Activated naive CD8-positive, alpha-beta T cell treated with anti-CD3 and anti-CD28 coated beads, Interleukin-2, amount 10 ng/mL, durations not matched to agents 7 days and 5 days (primary cell): ENCODE measurements around the gene CCDC40. TPM values are rescaled to one million over a fixed set of nuclear protein-coding genes. Genes with fewer than 3 reads are reported as not detected.

ENCODE experiments used
- ATAC-seq: fragments of 150-1000 bp; cut with Tn5 transposase; one replicate; pipeline ENCODE4 v1.10.0; 2021; ENCODE audit warnings: low read depth, moderate library complexity
- POLR2A ChIA-PET: fragments of 350-600 bp; sonication (Branson Sonifier 250); formaldehyde crosslinking; loops from one replicate; lab custom pipeline; 2021; ENCODE audit warnings: antibody characterized with exemption; lab: Charles Lee
- DNase-seq: peaks from one replicate; pipeline ENCODE4 v3.0.0; 2021
- H3K27ac Mint-ChIP-seq: one replicate; pipeline ENCODE4 v1.8.0; 2022; ENCODE audit warnings: mild to moderate bottlenecking, mixed read lengths
- H3K27me3 Mint-ChIP-seq: one replicate; pipeline ENCODE4 v1.8.0; 2022; ENCODE audit warnings: mild to moderate bottlenecking, moderate library complexity, mixed read lengths
- H3K36me3 Mint-ChIP-seq: one replicate; pipeline ENCODE4 v1.8.0; 2021; ENCODE audit warnings: mild to moderate bottlenecking, mixed read lengths
- H3K4me1 Mint-ChIP-seq: one replicate; pipeline ENCODE4 v1.8.0; 2021; ENCODE audit warnings: mixed read lengths
- H3K4me3 Mint-ChIP-seq: one replicate; pipeline ENCODE4 v1.8.0; 2022; ENCODE audit warnings: mild to moderate bottlenecking, moderate library complexity, mixed read lengths
- H3K9me3 Mint-ChIP-seq: one replicate; pipeline ENCODE4 v1.8.0; 2021; ENCODE audit warnings: mixed read lengths
- total RNA-seq, 2 experiments: library from RNA; stranded (reverse); gene quantifications; one replicate each; pipeline ENCODE4 v1.2.3, GENCODE V29; 2021

Gene CCDC40
- total RNA-seq, 2 experiments from 2014 or later = 1.3 to 1.4 TPM

GRCh38 chr17:80017226-80018010 lies 19.0 kb upstream of the CCDC40 start:
- H3K4me1 Mint-ChIP-seq = no peaks in the 10 kb centered on the region
- ATAC-seq (no peak), DNase-seq (no peak)
- H3K27ac Mint-ChIP-seq = no peak overlapping the region
- no peaks in the 10 kb centered on the region for H3K36me3 Mint-ChIP-seq
- H3K4me3 Mint-ChIP-seq = no peak overlapping the region
- H3K9me3 Mint-ChIP-seq = no peaks in the 10 kb centered on the region
- POLR2A ChIA-PET = no interaction called here
- no peaks in the 10 kb centered on the region for H3K27me3 Mint-ChIP-seq

- no peak for DNase-seq
- Mint-ChIP-seq H3K27me3 (no peaks in the 10 kb centered on the region), H3K27ac (no peak overlapping the region), H3K4me1 (no peaks in the 10 kb centered on the region), H3K9me3 (no peaks in the 10 kb centered on the region), H3K4me3 (no peak overlapping the region), H3K36me3 (no peaks in the 10 kb centered on the region)
- no peak for ATAC-seq
- POLR2A ChIA-PET = no interaction called here
Observed at GRCh38 chr17:80018917-80019651, 17.4 kb upstream of the CCDC40 start.

- H3K27me3 Mint-ChIP-seq = no peaks in the 10 kb centered on the region
- H3K9me3 Mint-ChIP-seq = no peaks in the 10 kb centered on the region
- DNase-seq (no peak), ATAC-seq (no peak)
- H3K27ac Mint-ChIP-seq = no peak overlapping the region
- H3K4me1 Mint-ChIP-seq = no peaks in the 10 kb centered on the region
- no peaks in the 10 kb centered on the region for H3K36me3 Mint-ChIP-seq
- POLR2A ChIA-PET = no interaction called here
- no peak overlapping the region for H3K4me3 Mint-ChIP-seq
Observed at GRCh38 chr17:80021600-80021999, 14.8 kb upstream of the CCDC40 start.

GRCh38 chr17:80023481-80024205 lies 12.8 kb upstream of the CCDC40 start:
- Mint-ChIP-seq H3K36me3 (no peaks in the 10 kb centered on the region), H3K27ac (no peak overlapping the region), H3K9me3 (no peaks in the 10 kb centered on the region), H3K4me1 (no peaks in the 10 kb centered on the region), H3K4me3 (no peak overlapping the region), H3K27me3 (no peaks in the 10 kb centered on the region)
- POLR2A ChIA-PET = no interaction called here
- DNase-seq (no peak), ATAC-seq (no peak)

- Mint-ChIP-seq H3K4me3 (no peak overlapping the region), H3K4me1 (no peaks in the 10 kb centered on the region), H3K36me3 (no peaks in the 10 kb centered on the region), H3K27ac (no peak overlapping the region), H3K9me3 (no peaks in the 10 kb centered on the region), H3K27me3 (no peaks in the 10 kb centered on the region)
- DNase-seq = no peak
- no peak for ATAC-seq
- POLR2A ChIA-PET = no interaction called here
Observed at GRCh38 chr17:80024206-80024972, 12.1 kb upstream of the CCDC40 start.

GRCh38 chr17:80025140-80025539 lies 11.3 kb upstream of the CCDC40 start:
- Mint-ChIP-seq H3K27me3 (no peaks in the 10 kb centered on the region), H3K9me3 (no peaks in the 10 kb centered on the region), H3K4me1 (no peaks in the 10 kb centered on the region), H3K27ac (no peak overlapping the region), H3K36me3 (no peaks in the 10 kb centered on the region), H3K4me3 (no peak overlapping the region)
- POLR2A ChIA-PET = no interaction called here
- ATAC-seq (no peak), DNase-seq (no peak)

GRCh38 chr17:80025796-80026195 lies 10.6 kb upstream of the CCDC40 start:
- Mint-ChIP-seq H3K4me1 (no peaks in the 10 kb centered on the region), H3K27me3 (no peaks in the 10 kb centered on the region), H3K4me3 (no peak overlapping the region), H3K9me3 (no peaks in the 10 kb centered on the region), H3K36me3 (no peaks in the 10 kb centered on the region), H3K27ac (no peak overlapping the region)
- no peak for DNase-seq
- POLR2A ChIA-PET = no interaction called here
- ATAC-seq = no peak

GRCh38 chr17:80026359-80027042 lies 9.9 kb upstream of the CCDC40 start:
- Mint-ChIP-seq H3K36me3 (no peaks in the 10 kb centered on the region), H3K4me3 (no peak overlapping the region), H3K4me1 (peaks cover under 1% of the 10 kb centered on the region), H3K9me3 (no peaks in the 10 kb centered on the region), H3K27ac (no peak overlapping the region), H3K27me3 (peaks cover 2% of the 10 kb centered on the region)
- POLR2A ChIA-PET = no interaction called here
- DNase-seq (no peak), ATAC-seq (no peak)

GRCh38 chr17:80027043-80027435 lies 9.4 kb upstream of the CCDC40 start:
- Mint-ChIP-seq H3K9me3 (no peaks in the 10 kb centered on the region), H3K36me3 (no peaks in the 10 kb centered on the region), H3K27me3 (peaks cover 2% of the 10 kb centered on the region), H3K4me1 (peaks cover 3% of the 10 kb centered on the region), H3K27ac (no peak overlapping the region), H3K4me3 (no peak overlapping the region)
- ATAC-seq = no peak
- no peak for DNase-seq
- POLR2A ChIA-PET = no interaction called here

- Mint-ChIP-seq H3K27me3 (peaks cover 2% of the 10 kb centered on the region), H3K4me3 (no peak overlapping the region), H3K9me3 (no peaks in the 10 kb centered on the region), H3K4me1 (peaks cover 3% of the 10 kb centered on the region), H3K27ac (no peak overlapping the region), H3K36me3 (no peaks in the 10 kb centered on the region)
- ATAC-seq (no peak), DNase-seq (no peak)
- POLR2A ChIA-PET = no interaction called here
Observed at GRCh38 chr17:80028030-80028429, 8.4 kb upstream of the CCDC40 start.

- DNase-seq (no peak), ATAC-seq (no peak)
- H3K27me3 Mint-ChIP-seq = peaks cover 9% of the 10 kb centered on the region
- POLR2A ChIA-PET = interaction anchor here (0.6 kb wide), 1 partner anchor 20 kb away, joined by 3 read pairs; no protein-coding TSS in a partner anchor
- H3K4me1 Mint-ChIP-seq = peaks cover 3% of the 10 kb centered on the region
- H3K4me3 Mint-ChIP-seq = no peak overlapping the region
- H3K9me3 Mint-ChIP-seq = no peaks in the 10 kb centered on the region
- H3K27ac Mint-ChIP-seq = no peak overlapping the region
- H3K36me3 Mint-ChIP-seq = no peaks in the 10 kb centered on the region
Observed at GRCh38 chr17:80029258-80029974, 7.0 kb upstream of the CCDC40 start.

GRCh38 chr17:80030730-80031410 lies 5.6 kb upstream of the CCDC40 start:
- POLR2A ChIA-PET = no interaction called here
- no peak overlapping the region for H3K4me3 Mint-ChIP-seq

More at GRCh38 chr17:80030730-80031410, 5.6 kb upstream of the CCDC40 start:
- Mint-ChIP-seq H3K27ac (no peak overlapping the region), H3K4me1 (peaks cover 11% of the 10 kb centered on the region), H3K36me3 (no peaks in the 10 kb centered on the region), H3K27me3 (peaks cover 19% of the 10 kb centered on the region), H3K9me3 (no peaks in the 10 kb centered on the region)
- DNase-seq = no peak
- ATAC-seq = no peak
